Trophoblast cell (in vitro differentiated cells and primary cell): Measurements from ENCODE around the gene IL1RAPL2.

Experiments
- DNase-seq, 2 donors: peaks; one replicate each; pipeline ENCODE4 v3.0.0-alpha.2; 2016
- H2AFZ ChIP-seq: 2 replicates; pipeline ENCODE4 v1.6.1; 2013; ENCODE audit warnings: low read length, moderate library complexity, mild to moderate bottlenecking; ENCODE audit not compliant: insufficient read depth, poor library complexity
- H2AK5ac ChIP-seq: 2 replicates; pipeline ENCODE4 v1.6.1; 2013; ENCODE audit warnings: mild to moderate bottlenecking, low read length
- H2BK120ac ChIP-seq: 2 replicates; pipeline ENCODE4 v1.6.1; 2013; ENCODE audit warnings: low read length, mild to moderate bottlenecking, moderate library complexity; ENCODE audit not compliant: insufficient read depth, poor library complexity
- H2BK12ac ChIP-seq: 2 replicates; pipeline ENCODE4 v1.6.1; 2013; ENCODE audit warnings: mild to moderate bottlenecking, low read length, moderate library complexity
- H2BK5ac ChIP-seq: 2 replicates; pipeline ENCODE4 v1.6.1; 2013; ENCODE audit warnings: low read length, low read depth, moderate library complexity, mild to moderate bottlenecking; ENCODE audit not compliant: poor library complexity
- H3K14ac ChIP-seq: 2 replicates; pipeline ENCODE4 v1.6.1; 2013; ENCODE audit warnings: mild to moderate bottlenecking, low read length
- H3K18ac ChIP-seq: 2 replicates; pipeline ENCODE4 v1.6.1; 2013; ENCODE audit warnings: mild to moderate bottlenecking, low read length
- H3K23ac ChIP-seq: 2 replicates; pipeline ENCODE4 v1.6.1; 2013; ENCODE audit warnings: low read length
- H3K27ac ChIP-seq: 2 replicates; pipeline ENCODE4 v1.5.1; 2013; ENCODE audit warnings: low read depth, mild to moderate bottlenecking, inconsistent platforms, low read length, moderate library complexity
- H3K27me3 ChIP-seq: 2 replicates; pipeline ENCODE4 v1.6.1; 2013; ENCODE audit warnings: inconsistent platforms, mild to moderate bottlenecking, low read length, moderate library complexity; ENCODE audit not compliant: insufficient read depth
- H3K36me3 ChIP-seq, 2 experiments: 1 replicate in 1 of 2; 2 replicates in 1 of 2; pipeline ENCODE4 v1.6.1; 2013; ENCODE audit warnings: low read length in 2 of 2, mild to moderate bottlenecking in 2 of 2, moderate library complexity in 1 of 2; ENCODE audit not compliant: insufficient read depth in 2 of 2, control insufficient read depth in 1 of 2
- H3K4ac ChIP-seq: 2 replicates; pipeline ENCODE4 v1.6.1; 2013; ENCODE audit warnings: low read depth, mild to moderate bottlenecking, low read length, moderate library complexity
- H3K4me1 ChIP-seq, 2 experiments: 1 replicate in 1 of 2; 2 replicates in 1 of 2; pipeline ENCODE4 v1.6.1; 2013; ENCODE audit warnings: low read length in 2 of 2, mild to moderate bottlenecking in 2 of 2, moderate library complexity in 1 of 2; ENCODE audit not compliant: insufficient read depth in 2 of 2, control insufficient read depth in 1 of 2
- H3K4me2 ChIP-seq: 2 replicates; pipeline ENCODE4 v1.6.1; 2013; ENCODE audit warnings: inconsistent platforms, mild to moderate bottlenecking, low read length, moderate library complexity
- H3K4me3 ChIP-seq: 2 replicates; pipeline ENCODE4 v1.5.1; 2013; ENCODE audit warnings: mild to moderate bottlenecking, low read depth, low read length, inconsistent platforms
- H3K79me1 ChIP-seq: one replicate; pipeline ENCODE4 v1.6.1; 2013; ENCODE audit warnings: low read length
- H3K79me2 ChIP-seq: 2 replicates; pipeline ENCODE4 v1.6.1; 2013; ENCODE audit warnings: low read length, mild to moderate bottlenecking; ENCODE audit not compliant: control insufficient read depth, insufficient read depth, poor library complexity
- H3K9ac ChIP-seq: 2 replicates; pipeline ENCODE4 v1.6.1; 2013; ENCODE audit warnings: mild to moderate bottlenecking, low read length
- H3K9me3 ChIP-seq: 2 replicates; pipeline ENCODE4 v1.6.1; 2013; ENCODE audit warnings: low read depth, mild to moderate bottlenecking, control low read depth, inconsistent platforms, low read length; ENCODE audit not compliant: insufficient read depth
- H4K12ac ChIP-seq: 2 replicates; pipeline ENCODE4 v1.6.1; 2013; ENCODE audit warnings: low read depth, mild to moderate bottlenecking, low read length, moderate library complexity
- H4K8ac ChIP-seq: 2 replicates; pipeline ENCODE4 v1.6.1; 2013; ENCODE audit warnings: low read depth, mild to moderate bottlenecking, low read length, moderate library complexity
- H4K91ac ChIP-seq: one replicate; pipeline ENCODE4 v1.6.1; 2013; ENCODE audit warnings: low read depth, mild to moderate bottlenecking, low read length, moderate library complexity
- WGBS: extraction: QIAGEN DNeasy Blood & Tissue Kit; methylation state at CpG from one replicate; pipeline ENCODE4 v1.1.7; 2013; ENCODE audit warnings: missing lambda C conversion rate; ENCODE audit not compliant: insufficient read length, insufficient coverage; ENCODE audit errors: extremely low coverage; 5-methylcytosine and 5-hydroxymethylcytosine counted together

Gene IL1RAPL2

GRCh38 chrX:105274091-105274490 is 708.1 kb downstream of the IL1RAPL2 start:
- no peak overlapping the region for H2AK5ac ChIP-seq
- no peak overlapping the region for H3K18ac ChIP-seq
- H4K12ac ChIP-seq: no peak overlapping the region
- H3K9me3 ChIP-seq: no peaks in the 10 kb centered on the region
- H3K14ac ChIP-seq: no peak overlapping the region
- H3K79me1 ChIP-seq: no peaks in the 10 kb centered on the region
- WGBS: no CpG with 5 or more reads among the region's 2 CpGs
- no peak overlapping the region for H3K23ac ChIP-seq
- H2BK120ac ChIP-seq: no peak overlapping the region
- H4K91ac ChIP-seq: no peak overlapping the region
- no peak overlapping the region for H2BK5ac ChIP-seq
- H4K8ac ChIP-seq: no peak overlapping the region
- DNase-seq: no peak
- H2AFZ ChIP-seq: no peak overlapping the region
- H2BK12ac ChIP-seq: no peak overlapping the region
- H3K27ac ChIP-seq: no peak overlapping the region
- no peak overlapping the region for H3K4ac ChIP-seq
- no peaks in the 10 kb centered on the region for H3K27me3 ChIP-seq
- no peaks in the 10 kb centered on the region for H3K36me3 ChIP-seq
- H3K4me2 ChIP-seq: no peak overlapping the region
- no peak overlapping the region for H3K4me3 ChIP-seq
- no peak overlapping the region for H3K9ac ChIP-seq
- no peaks in the 10 kb centered on the region for H3K79me2 ChIP-seq
- no peaks in the 10 kb centered on the region for H3K4me1 ChIP-seq

DNA sequence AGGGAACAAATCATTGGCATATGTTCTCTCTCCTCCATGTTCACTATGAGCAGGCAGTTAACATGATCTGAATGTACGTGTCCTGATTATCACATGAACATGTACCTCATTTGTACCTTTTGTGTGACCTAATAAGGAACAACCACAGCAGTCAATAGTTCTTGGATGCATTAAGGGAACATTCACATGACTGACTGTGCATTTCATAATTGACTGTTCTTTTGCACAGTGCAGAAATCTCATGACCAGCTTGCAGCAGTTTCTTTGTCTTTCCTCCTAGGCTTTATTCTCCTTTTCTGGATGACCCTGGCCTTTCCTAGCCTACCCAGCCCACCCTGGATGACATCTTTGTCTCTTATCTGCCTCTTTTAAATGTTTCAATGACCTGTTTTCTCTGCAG is 711.1 kb downstream of the IL1RAPL2 start:
- H4K91ac ChIP-seq: no peak overlapping the region
- H4K8ac ChIP-seq: no peak overlapping the region
- H3K9ac ChIP-seq: no peak overlapping the region
- no peak overlapping the region for H3K4ac ChIP-seq
- no peak for DNase-seq
- H2BK120ac ChIP-seq: no peak overlapping the region
- H2BK5ac ChIP-seq: no peak overlapping the region
- no peak overlapping the region for H4K12ac ChIP-seq
- H3K23ac ChIP-seq: no peak overlapping the region
- H3K14ac ChIP-seq: no peak overlapping the region
- no peaks in the 10 kb centered on the region for H3K27me3 ChIP-seq
- no peaks in the 10 kb centered on the region for H3K79me2 ChIP-seq
- H3K9me3 ChIP-seq: no peaks in the 10 kb centered on the region
- WGBS: no CpG with 5 or more reads among the region's 1 CpG
- no peak overlapping the region for H2BK12ac ChIP-seq
- H3K4me1 ChIP-seq: no peaks in the 10 kb centered on the region
- H3K4me3 ChIP-seq: no peak overlapping the region
- H3K36me3 ChIP-seq: no peaks in the 10 kb centered on the region
- H2AK5ac ChIP-seq: no peak overlapping the region
- no peak overlapping the region for H3K27ac ChIP-seq
- H3K4me2 ChIP-seq: no peak overlapping the region
- H2AFZ ChIP-seq: no peak overlapping the region
- no peak overlapping the region for H3K18ac ChIP-seq
- H3K79me1 ChIP-seq: no peaks in the 10 kb centered on the region

DNA sequence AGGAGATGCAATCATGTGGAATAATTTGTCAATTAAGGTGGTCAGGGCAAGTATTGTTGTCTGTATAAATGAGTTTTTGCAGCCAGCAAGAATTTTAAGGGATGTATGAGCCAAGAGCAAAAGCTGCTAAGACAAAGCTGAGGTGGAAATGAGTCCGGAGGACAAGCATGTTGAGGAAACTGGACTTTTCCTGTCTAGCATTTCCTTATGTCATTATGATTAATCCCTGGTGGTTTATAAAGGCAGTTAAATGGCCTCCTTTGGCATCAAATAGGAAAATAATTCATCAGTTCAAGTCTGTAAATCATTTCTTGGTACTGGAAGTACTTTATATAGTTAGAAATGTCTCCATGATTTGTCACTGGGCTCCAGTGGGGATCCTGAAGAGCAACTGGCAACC is 716.1 kb downstream of the IL1RAPL2 start:
- WGBS: no CpG with 5 or more reads among the region's 1 CpG
- Histone ChIP-seq H3K9ac (no peak overlapping the region), H3K36me3 (no peaks in the 10 kb centered on the region), H4K12ac (no peak overlapping the region), H3K79me1 (no peaks in the 10 kb centered on the region), H4K8ac (no peak overlapping the region), H2AK5ac (no peak overlapping the region), H2BK12ac (no peak overlapping the region), H3K4me2 (no peak overlapping the region), H3K14ac (no peak overlapping the region), H3K79me2 (no peaks in the 10 kb centered on the region), H3K27ac (no peak overlapping the region), H2AFZ (no peak overlapping the region), H3K18ac (no peak overlapping the region), H3K23ac (no peak overlapping the region), H4K91ac (no peak overlapping the region), H3K4me3 (no peak overlapping the region), H2BK5ac (no peak overlapping the region), H3K4me1 (no peaks in the 10 kb centered on the region), H3K4ac (no peak overlapping the region), H2BK120ac (no peak overlapping the region), H3K27me3 (no peaks in the 10 kb centered on the region), H3K9me3 (no peaks in the 10 kb centered on the region)
- DNase-seq: no peak

- no peak overlapping the region for H4K12ac ChIP-seq
- no peak overlapping the region for H2BK12ac ChIP-seq
- no peak overlapping the region for H3K23ac ChIP-seq
- H2BK5ac ChIP-seq: no peak overlapping the region
- H2AFZ ChIP-seq: no peak overlapping the region
- H3K36me3 ChIP-seq: no peaks in the 10 kb centered on the region
- H3K14ac ChIP-seq: no peak overlapping the region
- no peaks in the 10 kb centered on the region for H3K79me2 ChIP-seq
- H3K27ac ChIP-seq: no peak overlapping the region
- no peaks in the 10 kb centered on the region for H3K79me1 ChIP-seq
- no peaks in the 10 kb centered on the region for H3K9me3 ChIP-seq
- no peak overlapping the region for H4K8ac ChIP-seq
- H4K91ac ChIP-seq: no peak overlapping the region
- H3K9ac ChIP-seq: no peak overlapping the region
- H3K27me3 ChIP-seq: no peaks in the 10 kb centered on the region
- H3K4me2 ChIP-seq: no peak overlapping the region
- no CpG with 5 or more reads among the region's 3 CpGs for WGBS
- H2BK120ac ChIP-seq: no peak overlapping the region
- no peak overlapping the region for H3K18ac ChIP-seq
- H3K4ac ChIP-seq: no peak overlapping the region
- H2AK5ac ChIP-seq: no peak overlapping the region
- H3K4me1 ChIP-seq: no peaks in the 10 kb centered on the region
- no peak for DNase-seq
- H3K4me3 ChIP-seq: no peak overlapping the region
These were observed 731.0 kb downstream of the IL1RAPL2 start for GRCh38 chrX:105297041-105297440.
